ENCODE results near the gene TMX1. TPM values are rescaled to one million over a fixed set of nuclear protein-coding genes. Genes with fewer than 3 reads are reported as not detected.

The TMX1 gene
- total and polyA plus RNA-seq, 2 of the 8 experiments (the other 6 are each of a cell fraction or from before 2014, with no cell fraction given) = 26.6 to 84.0 TPM

DNA sequence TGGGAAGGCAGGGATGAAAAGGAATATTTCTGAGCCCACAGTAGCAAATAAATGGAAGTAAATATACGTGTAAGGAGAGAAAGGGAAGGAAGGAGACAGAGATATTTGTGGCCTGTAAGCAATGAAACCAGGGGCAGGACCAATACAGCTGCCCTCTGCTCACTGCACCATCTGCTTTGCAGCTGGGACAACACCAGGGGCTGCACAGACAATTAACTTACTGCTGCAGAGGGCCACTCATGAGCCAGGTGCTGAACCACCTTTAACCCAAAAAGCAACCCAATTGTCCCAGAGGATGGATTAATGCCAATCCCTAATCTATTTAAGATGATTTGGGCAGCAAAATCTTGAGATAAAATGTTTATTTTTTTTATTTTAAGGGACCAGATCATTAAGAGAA, 30.6 kb upstream of the TMX1 start (continued):
- TF ChIP-seq, protein P1, sequence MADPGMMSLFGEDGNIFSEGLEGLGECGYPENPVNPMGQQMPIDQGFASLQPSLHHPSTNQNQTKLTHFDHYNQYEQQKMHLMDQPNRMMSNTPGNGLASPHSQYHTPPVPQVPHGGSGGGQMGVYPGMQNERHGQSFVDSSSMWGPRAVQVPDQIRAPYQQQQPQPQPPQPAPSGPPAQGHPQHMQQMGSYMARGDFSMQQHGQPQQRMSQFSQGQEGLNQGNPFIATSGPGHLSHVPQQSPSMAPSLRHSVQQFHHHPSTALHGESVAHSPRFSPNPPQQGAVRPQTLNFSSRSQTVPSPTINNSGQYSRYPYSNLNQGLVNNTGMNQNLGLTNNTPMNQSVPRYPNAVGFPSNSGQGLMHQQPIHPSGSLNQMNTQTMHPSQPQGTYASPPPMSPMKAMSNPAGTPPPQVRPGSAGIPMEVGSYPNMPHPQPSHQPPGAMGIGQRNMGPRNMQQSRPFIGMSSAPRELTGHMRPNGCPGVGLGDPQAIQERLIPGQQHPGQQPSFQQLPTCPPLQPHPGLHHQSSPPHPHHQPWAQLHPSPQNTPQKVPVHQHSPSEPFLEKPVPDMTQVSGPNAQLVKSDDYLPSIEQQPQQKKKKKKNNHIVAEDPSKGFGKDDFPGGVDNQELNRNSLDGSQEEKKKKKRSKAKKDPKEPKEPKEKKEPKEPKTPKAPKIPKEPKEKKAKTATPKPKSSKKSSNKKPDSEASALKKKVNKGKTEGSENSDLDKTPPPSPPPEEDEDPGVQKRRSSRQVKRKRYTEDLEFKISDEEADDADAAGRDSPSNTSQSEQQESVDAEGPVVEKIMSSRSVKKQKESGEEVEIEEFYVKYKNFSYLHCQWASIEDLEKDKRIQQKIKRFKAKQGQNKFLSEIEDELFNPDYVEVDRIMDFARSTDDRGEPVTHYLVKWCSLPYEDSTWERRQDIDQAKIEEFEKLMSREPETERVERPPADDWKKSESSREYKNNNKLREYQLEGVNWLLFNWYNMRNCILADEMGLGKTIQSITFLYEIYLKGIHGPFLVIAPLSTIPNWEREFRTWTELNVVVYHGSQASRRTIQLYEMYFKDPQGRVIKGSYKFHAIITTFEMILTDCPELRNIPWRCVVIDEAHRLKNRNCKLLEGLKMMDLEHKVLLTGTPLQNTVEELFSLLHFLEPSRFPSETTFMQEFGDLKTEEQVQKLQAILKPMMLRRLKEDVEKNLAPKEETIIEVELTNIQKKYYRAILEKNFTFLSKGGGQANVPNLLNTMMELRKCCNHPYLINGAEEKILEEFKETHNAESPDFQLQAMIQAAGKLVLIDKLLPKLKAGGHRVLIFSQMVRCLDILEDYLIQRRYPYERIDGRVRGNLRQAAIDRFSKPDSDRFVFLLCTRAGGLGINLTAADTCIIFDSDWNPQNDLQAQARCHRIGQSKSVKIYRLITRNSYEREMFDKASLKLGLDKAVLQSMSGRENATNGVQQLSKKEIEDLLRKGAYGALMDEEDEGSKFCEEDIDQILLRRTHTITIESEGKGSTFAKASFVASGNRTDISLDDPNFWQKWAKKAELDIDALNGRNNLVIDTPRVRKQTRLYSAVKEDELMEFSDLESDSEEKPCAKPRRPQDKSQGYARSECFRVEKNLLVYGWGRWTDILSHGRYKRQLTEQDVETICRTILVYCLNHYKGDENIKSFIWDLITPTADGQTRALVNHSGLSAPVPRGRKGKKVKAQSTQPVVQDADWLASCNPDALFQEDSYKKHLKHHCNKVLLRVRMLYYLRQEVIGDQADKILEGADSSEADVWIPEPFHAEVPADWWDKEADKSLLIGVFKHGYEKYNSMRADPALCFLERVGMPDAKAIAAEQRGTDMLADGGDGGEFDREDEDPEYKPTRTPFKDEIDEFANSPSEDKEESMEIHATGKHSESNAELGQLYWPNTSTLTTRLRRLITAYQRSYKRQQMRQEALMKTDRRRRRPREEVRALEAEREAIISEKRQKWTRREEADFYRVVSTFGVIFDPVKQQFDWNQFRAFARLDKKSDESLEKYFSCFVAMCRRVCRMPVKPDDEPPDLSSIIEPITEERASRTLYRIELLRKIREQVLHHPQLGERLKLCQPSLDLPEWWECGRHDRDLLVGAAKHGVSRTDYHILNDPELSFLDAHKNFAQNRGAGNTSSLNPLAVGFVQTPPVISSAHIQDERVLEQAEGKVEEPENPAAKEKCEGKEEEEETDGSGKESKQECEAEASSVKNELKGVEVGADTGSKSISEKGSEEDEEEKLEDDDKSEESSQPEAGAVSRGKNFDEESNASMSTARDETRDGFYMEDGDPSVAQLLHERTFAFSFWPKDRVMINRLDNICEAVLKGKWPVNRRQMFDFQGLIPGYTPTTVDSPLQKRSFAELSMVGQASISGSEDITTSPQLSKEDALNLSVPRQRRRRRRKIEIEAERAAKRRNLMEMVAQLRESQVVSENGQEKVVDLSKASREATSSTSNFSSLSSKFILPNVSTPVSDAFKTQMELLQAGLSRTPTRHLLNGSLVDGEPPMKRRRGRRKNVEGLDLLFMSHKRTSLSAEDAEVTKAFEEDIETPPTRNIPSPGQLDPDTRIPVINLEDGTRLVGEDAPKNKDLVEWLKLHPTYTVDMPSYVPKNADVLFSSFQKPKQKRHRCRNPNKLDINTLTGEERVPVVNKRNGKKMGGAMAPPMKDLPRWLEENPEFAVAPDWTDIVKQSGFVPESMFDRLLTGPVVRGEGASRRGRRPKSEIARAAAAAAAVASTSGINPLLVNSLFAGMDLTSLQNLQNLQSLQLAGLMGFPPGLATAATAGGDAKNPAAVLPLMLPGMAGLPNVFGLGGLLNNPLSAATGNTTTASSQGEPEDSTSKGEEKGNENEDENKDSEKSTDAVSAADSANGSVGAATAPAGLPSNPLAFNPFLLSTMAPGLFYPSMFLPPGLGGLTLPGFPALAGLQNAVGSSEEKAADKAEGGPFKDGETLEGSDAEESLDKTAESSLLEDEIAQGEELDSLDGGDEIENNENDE (IDR thresholded peaks at IDR 0.05; ENCODE audit: insufficient replicate concordance, low read length) = no peak
- TF ChIP-seq NANOG (IDR thresholded peaks at IDR 0.05; ENCODE audit: insufficient read depth, low read depth, low read length, poor library complexity, severe bottlenecking) (no peak), SUZ12 (IDR thresholded peaks at IDR 0.05; ENCODE audit: low read length) (no peak), ZNF274 (IDR thresholded peaks at IDR 0.05; ENCODE audit: borderline replicate concordance, extremely low read depth, low read length) (no peak), HDAC2 (IDR thresholded peaks at IDR 0.05; ENCODE audit: borderline replicate concordance in 1 of 2, low read depth in 2 of 2, low read length in 2 of 2) (no peak), MAFK (IDR thresholded peaks at IDR 0.05; ENCODE audit: low read depth, low read length) (no peak), CREB1 (IDR thresholded peaks at IDR 0.05) (no peak), POU5F1 (IDR thresholded peaks at IDR 0.05; ENCODE audit: low read depth, low read length) (no peak), KDM1A (IDR thresholded peaks at IDR 0.05; ENCODE audit: borderline replicate concordance, low read length) (no peak)
- TF ChIP-seq, protein P2, sequence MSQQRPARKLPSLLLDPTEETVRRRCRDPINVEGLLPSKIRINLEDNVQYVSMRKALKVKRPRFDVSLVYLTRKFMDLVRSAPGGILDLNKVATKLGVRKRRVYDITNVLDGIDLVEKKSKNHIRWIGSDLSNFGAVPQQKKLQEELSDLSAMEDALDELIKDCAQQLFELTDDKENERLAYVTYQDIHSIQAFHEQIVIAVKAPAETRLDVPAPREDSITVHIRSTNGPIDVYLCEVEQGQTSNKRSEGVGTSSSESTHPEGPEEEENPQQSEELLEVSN (IDR thresholded peaks at IDR 0.05) = no peak

Measured in H1 (cell line).